Fibroblast of skin of abdomen (primary cell): ENCODE results near the gene NUMBL.
"Not testable (repeated sequence)": the region's sequence is repeated elsewhere in the genome, so short reads cannot be mapped to it uniquely, and the experiment has no call there.

Experiments used
- DNase-seq: peaks from one replicate; pipeline ENCODE4 v3.0.0-alpha.2; 2013

NUMBL gene

DNA sequence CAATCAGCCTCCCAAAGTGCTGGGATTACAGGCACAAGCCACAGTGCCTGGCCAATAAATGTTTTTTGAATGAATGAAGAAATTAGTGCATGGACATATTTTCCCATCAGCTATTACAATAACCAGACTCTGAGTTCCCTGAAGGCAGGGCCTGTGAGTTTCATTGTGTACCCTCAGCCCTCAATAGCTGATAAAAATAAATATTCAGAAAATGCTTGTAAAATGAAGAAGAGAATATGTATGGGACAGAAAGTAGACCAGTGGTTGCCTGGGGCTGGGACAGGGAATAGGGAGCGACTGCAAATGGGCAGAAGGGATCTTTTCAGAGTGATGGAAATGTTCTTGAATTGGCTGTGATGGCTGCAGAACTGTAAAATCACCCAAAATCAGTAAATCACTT, 28.8 kb downstream of the NUMBL start:
- DNase-seq, result no peak

GRCh38 chr19:40659566-40659965, 30.9 kb downstream of the NUMBL start:
- DNase-seq, result no peak

DNA sequence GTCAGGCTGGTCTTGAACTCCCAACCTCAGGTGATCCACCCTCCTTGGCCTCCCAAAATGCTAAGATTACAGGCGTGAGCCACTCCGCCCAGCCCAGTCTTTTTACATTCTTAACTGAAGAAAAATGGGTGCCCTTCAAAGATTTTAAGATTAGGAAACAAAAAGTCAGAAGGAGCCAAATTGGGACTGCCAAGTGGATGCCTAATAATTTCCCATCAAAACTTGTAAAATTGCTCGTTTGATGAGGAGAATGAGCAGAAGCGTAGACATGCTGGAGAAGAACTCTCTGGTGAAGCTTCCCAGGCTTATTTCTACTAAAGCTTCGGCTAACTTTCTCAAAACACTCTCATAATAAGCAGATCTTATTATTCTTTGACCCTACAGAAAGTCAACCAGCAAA, 31.3 kb downstream of the NUMBL start:
- no peak for DNase-seq

GRCh38 chr19:40658031-40658430, 32.4 kb downstream of the NUMBL start:
- DNase-seq, result no peak

DNA sequence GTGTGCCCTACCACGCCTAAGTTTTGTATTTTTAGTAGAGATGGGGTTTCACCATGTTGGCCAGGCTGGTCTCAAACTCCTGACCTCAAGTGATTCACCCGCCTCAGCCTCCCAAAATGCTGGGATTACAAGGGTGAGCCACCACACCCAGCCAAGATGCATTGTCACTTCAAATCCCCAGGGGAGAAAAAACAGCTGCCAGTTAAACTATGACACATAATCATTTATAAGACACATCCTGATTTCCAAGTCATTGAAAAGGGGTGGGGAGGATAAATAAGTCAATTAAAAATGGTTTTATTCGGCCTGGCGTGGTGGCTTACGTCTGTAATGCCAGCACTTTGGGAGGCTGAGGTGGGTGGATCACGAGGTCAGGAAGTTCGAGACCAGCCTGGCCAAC, 34.8 kb downstream of the NUMBL start:
- DNase-seq, result not testable (repeated sequence)

DNA sequence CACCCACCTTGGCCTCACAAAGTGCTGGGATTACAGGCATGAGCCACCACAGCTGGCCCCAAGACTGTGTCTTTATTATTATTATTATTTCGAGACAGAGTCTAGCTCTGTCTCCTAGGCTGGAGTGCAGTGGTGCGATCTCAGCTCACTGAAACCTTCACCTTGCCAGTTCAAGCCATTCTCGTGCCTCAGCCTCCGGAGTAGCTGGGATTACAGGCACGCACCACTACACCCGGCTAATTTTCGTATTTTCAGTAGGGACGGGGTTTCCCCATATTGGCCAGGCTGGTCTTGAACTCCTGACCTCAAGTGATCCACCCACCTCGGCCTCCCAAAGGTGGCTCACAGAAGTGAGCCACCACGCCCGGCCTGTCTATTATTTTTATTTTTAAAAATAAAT, 38.1 kb downstream of the NUMBL start:
- not testable (repeated sequence) for DNase-seq

- peak; percentile 67 for DNase-seq
Measured at GRCh38 chr19:40650749-40651305, 39.6 kb downstream of the NUMBL start.

DNA sequence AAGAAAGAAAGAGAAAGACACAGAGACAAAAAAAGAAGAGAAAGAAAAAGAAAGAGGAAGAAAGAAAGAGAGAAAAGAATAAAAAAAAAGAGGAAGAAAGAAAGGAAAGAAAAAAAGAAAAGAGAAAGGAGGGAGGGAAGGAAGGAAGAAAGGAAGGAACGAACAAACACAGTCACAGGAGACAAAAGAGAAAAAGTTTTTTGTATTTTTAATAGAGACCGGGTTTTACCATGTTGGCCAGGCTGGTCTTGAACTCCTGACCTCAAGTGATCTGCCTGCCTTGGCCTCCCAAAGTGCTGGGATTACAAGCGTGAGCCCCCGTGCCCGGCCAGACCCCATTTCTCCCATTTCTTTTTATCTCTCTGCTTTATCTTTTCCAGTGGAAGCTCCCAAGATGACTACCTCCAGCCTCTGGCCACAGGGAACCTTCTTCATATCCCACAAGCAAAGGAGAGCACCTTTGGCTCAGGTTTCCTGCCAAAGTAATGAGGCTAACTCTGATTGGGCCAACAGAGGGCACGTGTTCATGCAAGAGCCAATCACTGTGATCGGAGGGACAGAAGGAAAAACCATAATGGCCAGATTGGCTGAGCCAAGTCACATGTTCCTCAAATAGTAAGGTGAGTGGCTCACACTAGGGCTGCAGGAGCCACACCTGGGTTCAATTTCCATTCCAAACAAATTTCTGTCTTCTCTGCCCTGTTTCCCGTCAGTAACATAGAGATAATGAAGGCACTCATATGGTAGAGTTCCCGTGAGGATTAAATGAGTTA, 40.4 kb downstream of the NUMBL start:
- not testable (repeated sequence) for DNase-seq

DNA sequence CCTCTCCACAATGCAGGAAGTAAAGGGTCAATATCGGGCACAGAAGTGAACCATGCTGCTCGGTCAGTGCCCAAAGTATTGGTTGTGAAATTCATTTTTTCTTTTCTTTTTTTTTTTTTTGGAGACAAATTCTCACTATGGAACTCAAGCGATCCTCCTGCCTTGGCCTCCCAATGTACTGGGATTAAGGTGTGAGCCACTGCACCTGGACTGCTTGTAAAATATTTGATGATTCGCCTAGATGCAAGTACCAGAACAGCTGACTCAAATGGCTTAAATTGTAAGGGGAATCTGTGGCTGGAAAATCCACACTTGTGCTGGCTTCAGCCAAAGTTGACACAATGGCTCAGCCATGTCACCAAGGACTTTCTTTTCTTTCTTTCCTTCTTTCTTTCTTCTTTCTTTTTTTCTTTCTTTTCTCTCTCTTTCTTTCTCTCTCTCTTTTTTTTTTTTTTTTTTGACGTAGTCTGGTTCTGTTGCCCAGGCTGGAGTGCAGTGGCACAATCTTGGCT, 43.7 kb downstream of the NUMBL start:
- no peak for DNase-seq

GRCh38 chr19:40642757-40643305, 47.6 kb downstream of the NUMBL start:
- DNase-seq, result peak; percentile 39

DNA sequence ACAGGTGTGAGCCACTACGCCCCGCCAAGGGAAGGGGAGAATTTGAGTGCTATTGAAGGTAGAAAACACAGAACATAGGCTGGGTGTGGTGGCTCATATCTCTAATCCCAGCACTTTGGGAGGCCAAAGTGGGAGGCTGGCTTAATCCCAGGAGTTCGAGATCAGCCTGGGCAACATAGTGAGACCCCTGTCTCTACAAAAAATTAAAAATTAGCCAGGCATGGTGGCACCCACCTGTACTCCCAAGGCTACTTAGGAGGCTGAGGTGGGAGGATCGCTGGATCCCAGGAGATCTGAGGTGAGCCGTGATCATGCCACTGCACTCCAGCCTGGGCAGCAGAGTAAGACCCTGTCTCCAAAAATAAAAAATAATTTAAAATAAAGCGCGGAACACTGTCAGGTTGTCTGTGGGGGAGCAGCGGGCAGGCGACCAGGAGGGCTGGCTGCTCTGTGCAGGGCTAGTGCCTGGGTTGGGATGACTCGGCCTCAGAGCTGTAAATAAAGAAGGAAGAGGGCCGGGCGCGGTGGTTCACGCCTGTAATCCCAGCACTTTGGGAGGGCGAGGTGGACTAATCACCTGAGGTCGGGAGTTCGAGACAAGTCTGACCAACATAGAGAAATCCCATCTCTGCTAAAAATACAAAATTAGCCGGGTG, 48.3 kb downstream of the NUMBL start:
- DNase-seq, result no peak

DNA sequence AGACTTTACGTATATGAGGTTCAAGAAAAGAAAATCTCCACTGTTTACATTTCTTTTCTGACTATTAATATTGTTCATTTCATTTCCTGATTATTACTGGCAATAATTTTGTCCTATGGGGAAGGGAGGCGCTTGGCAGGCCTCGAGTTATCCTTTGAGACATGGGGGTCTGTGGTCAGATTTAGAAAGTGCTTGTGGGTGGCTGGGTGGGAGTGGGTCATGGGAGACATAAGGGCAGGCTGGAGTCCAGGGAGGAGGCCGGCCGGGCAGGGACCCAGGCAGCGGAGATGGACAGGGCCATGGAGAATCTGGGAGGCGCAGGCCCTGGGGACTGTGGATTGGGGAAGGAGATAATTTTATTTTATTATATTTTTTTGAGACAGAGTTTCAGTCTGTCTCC, 49.2 kb downstream of the NUMBL start:
- DNase-seq, result no peak

DNA sequence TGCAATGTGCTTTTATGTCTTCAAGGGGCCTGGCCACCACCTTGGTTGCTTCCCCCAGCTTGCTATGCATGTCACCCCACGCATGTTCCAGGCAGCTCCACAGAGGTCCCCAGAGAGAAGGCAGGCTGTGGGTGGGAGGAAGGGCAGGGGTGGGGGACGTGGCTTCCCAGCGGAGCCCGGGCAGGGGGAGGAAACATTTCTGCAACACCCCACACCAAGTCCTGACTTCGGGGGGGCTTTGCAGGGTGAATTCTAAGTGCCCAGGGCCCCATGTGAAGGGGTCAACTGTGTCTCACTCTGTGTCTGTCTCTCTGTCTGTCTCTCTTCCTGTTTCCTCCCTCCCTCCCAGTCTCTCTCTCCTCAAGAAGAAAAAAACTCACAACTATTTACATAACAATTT, 49.7 kb downstream of the NUMBL start:
- peak; percentile 60 for DNase-seq

DNA sequence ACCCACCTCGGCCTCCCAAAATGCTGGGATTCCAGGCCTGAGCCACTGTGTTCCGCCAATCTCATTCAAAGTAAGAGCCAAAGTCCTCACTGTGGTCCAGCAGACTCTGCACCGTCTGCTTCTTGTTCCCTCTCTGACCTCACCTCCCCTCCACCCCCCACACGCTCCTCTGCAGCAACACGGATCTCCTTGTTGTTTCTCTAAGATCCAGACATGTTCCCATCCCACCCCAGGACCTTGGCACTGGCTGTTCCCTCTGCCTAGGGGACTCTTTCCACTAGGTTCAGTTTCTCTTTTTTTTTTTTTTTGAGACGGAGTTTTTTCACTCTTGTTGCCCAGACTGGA, 50.8 kb downstream of the NUMBL start:
- no peak for DNase-seq

DNA sequence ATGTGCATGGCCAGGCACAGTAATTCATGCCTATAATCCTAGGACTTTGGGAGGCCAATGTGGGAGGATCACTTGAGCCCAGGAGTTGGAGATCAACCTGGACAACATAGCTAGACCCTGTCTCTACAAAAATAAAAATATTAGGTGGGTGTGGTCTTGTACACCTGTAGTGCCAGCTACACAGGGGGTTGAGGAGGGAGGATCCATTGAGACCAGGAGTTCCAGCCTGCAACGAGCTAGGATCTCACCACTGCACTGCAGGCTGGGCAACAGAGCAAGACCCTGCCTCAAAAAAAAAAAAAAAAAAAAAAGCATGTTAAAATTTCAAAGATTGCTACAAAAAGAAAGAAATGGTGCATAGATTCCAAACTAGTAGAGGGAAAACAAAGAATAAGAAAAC, 52.1 kb downstream of the NUMBL start:
- DNase-seq, result no peak

DNA sequence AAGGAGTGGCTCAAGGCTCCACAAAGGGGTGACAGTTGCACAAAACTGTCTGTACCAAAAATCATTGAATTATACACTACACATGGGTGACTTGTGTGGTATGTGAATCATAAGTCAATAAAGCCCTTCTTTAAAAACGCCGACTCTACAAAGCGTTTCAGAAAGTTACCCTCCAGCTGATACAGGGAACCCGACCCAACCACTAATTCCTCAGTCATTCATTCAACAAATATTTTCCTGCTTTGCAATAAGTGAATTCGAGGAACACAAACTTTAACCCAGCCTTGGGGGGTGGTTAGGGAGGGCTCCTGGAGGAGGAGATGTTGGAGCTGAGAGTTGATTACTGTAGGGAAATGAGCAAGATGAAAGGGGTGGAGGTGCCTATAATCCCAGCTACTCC, 57.2 kb downstream of the NUMBL start:
- peak; percentile 65 for DNase-seq

GRCh38 chr19:40632311-40633036, 58.0 kb downstream of the NUMBL start:
- no peak for DNase-seq

DNA sequence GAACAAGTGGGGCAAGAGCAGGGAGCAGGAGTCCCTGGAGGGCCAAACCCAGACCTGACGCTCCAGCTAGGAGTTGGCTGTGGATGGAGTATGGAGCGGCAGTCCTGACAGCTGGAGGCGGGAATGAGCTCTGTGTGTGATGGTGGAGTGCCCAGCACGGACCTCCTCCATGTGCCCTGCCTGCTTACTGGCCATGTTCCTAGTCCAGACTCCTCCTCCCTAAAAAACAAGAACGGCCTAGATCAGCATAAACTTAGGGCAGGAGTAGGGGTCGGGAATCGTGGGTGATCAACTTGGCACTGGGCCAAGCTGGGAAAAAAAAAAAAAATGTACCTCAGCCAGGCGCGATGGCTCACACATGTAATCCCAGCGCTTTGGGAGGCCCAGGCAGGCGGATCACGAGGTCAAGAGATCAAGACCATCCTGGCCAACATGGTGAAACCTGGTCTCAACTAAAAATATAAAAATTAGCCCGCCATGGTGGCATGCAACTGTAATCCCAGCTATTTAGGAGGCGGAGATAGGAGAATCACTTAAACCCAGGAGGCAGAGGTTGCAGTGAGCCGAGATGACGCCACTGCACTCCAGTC, 59.8 kb downstream of the NUMBL start:
- DNase-seq, result no peak

DNA sequence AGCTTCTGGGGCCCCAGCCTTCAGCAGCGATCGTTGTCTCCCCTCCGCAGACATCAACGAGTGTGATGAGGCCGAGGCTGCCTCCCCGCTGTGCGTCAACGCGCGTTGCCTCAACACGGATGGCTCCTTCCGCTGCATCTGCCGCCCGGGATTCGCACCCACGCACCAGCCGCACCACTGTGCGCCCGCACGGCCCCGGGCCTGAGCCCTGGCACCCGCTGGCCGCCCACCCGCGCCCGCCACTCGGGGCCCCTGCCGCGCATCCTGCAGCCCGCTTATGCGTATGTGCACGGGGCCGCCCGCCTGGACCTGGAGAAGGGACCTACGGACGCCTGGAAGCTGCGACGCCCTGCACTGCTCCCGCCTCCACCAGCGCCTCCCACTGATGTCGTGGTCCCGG, 61.1 kb downstream of the NUMBL start:
- no peak for DNase-seq

DNA sequence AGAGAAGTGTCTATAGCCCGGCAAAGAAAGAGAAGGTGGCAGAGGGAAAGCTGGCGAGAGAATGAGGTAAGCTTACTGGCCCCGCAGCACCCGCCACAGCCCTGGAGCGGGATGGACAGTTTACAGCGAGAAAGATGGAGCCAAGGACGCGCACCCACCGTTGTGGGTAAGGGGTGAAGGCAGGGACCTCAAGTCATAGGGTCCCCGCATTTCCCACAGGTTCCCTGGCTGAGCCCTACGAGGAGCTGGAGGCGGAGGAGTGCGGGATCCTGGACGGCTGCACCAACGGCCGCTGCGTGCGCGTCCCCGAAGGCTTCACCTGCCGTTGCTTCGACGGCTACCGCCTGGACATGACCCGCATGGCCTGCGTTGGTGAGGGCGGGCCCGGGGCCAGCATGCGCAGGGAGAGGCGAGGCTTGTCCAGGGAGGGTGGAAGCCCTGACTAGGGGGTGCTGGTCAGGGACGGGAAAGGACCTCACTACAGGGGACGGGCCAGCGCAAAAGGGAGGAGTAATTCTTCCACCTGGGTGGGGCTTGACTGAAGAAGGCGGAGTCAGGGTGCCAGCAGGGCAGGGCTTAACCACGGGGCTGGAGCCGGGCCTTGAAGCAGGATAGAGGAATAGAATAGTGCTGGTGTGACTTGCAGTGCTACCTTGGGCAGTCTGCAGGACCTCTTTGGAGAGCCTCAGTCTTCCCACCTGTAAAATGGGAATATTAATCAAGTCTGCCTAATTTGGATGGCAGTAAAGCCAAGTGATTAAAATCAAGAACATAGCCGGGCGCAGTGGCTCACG, 62.8 kb downstream of the NUMBL start:
- DNase-seq, result no peak

DNA sequence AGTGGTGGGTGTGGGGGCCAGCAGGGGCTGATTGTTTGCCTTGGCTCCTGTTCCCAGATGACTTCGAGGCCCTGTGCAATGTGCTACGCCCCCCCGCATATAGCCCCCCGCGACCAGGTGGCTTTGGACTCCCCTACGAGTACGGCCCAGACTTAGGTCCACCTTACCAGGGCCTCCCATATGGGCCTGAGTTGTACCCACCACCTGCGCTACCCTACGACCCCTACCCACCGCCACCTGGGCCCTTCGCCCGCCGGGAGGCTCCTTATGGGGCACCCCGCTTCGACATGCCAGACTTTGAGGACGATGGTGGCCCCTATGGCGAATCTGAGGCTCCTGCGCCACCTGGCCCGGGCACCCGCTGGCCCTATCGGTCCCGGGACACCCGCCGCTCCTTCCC, 63.5 kb downstream of the NUMBL start:
- DNase-seq, result no peak
